GM21723 (cell line): ENCODE measurements around the gene INPP5B.
A peak's percentile ranks its signal among the peaks of the same experiment; 100 is the strongest.
"Not testable (repeated sequence)": the region's sequence is repeated elsewhere in the genome, so short reads cannot be mapped to it uniquely, and the experiment has no call there.

Experiments
- ATAC-seq: cut with Tn5 transposase; IDR thresholded peaks from one replicate; pipeline ENCODE4 v1.9.1; 2021; ENCODE audit warnings: mild to moderate bottlenecking, moderate library complexity; ENCODE audit not compliant: unreplicated experiment

Gene INPP5B

GRCh38 chr1:37915476-37916093 is 31.3 kb downstream of the INPP5B start:
- ATAC-seq = no peak

- no peak for ATAC-seq
Measured at GRCh38 chr1:37914719-37915475, 32.0 kb downstream of the INPP5B start.

GRCh38 chr1:37911478-37911877 is 35.4 kb downstream of the INPP5B start:
- not testable (repeated sequence) for ATAC-seq

- ATAC-seq = not testable (repeated sequence)
Measured at GRCh38 chr1:37910886-37911285, 36.0 kb downstream of the INPP5B start.

GRCh38 chr1:37908531-37908930 is 38.3 kb downstream of the INPP5B start:
- ATAC-seq = not testable (repeated sequence)

GRCh38 chr1:37907416-37908125 is 39.3 kb downstream of the INPP5B start:
- ATAC-seq = not testable (repeated sequence)

GRCh38 chr1:37906591-37906990 is 40.3 kb downstream of the INPP5B start:
- not testable (repeated sequence) for ATAC-seq

- ATAC-seq = no peak
Measured at GRCh38 chr1:37905727-37906126, 41.1 kb downstream of the INPP5B start.

GRCh38 chr1:37903921-37904320 is 42.9 kb downstream of the INPP5B start:
- not testable (repeated sequence) for ATAC-seq

- no peak for ATAC-seq
Measured at GRCh38 chr1:37902983-37903382, 43.9 kb downstream of the INPP5B start.

- no peak for ATAC-seq
Measured at GRCh38 chr1:37901893-37902225, 45.0 kb downstream of the INPP5B start.

- peak; percentile 74 for ATAC-seq
Measured at GRCh38 chr1:37901191-37901892, 45.5 kb downstream of the INPP5B start.

- ATAC-seq = not testable (repeated sequence)
Measured at GRCh38 chr1:37897563-37897962, 49.3 kb downstream of the INPP5B start.

- ATAC-seq = no peak
Measured at GRCh38 chr1:37893673-37894072, 53.2 kb downstream of the INPP5B start.

GRCh38 chr1:37892151-37893047 is 54.5 kb downstream of the INPP5B start:
- no peak for ATAC-seq

- no peak for ATAC-seq
Measured at GRCh38 chr1:37890378-37891014, 56.4 kb downstream of the INPP5B start.

- ATAC-seq = no peak
Measured at GRCh38 chr1:37888022-37888700, 58.7 kb downstream of the INPP5B start.

GRCh38 chr1:37884145-37884544 is 62.7 kb downstream of the INPP5B start:
- ATAC-seq = no peak

GRCh38 chr1:37883671-37884070 is 63.2 kb downstream of the INPP5B start:
- ATAC-seq = no peak
